ENCODE results near the gene MMP10. TPM values are rescaled to one million over a fixed set of nuclear protein-coding genes. Genes with fewer than 3 reads are reported as not detected.

The MMP10 gene
- polyA plus RNA-seq, 3 donors: not detected

DNA sequence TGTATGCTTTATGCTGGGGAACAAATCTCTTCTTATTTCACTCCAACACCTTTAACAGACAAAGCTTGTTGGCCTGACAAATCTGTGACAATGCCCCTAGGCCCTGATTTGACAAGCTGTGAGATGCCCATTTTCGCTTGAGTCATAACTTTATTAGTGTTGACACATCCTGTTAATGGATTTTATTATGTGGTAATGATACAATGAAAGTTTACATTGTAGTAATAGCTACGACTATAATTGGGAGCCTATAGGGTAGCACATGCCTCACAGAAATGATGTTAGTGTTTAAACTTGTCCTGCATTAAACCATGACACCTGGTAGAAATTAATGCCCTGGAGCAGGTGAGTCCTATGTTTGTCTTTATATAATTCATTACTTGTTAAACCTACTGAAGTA lies 3.3 kb upstream of the MMP10 start:
- Mint-ChIP-seq H3K27ac (no peak overlapping the region), H3K4me1 (no peaks in the 10 kb centered on the region), H3K36me3 (no peaks in the 10 kb centered on the region), H3K9me3 (peaks cover 0 to 1% (median 0%) of the 10 kb centered on the region in 7 donors), H3K27me3 (ENCODE audit: low read depth in 3 of 3) (peaks cover 3 to 9% (median 8%) of the 10 kb centered on the region in 3 donors), H3K4me3 (no peak overlapping the region)
- TF ChIP-seq CTCF (IDR thresholded peaks at IDR 0.05): no peak
- peaks cover 0 to 6% of the 10 kb centered on the region in 2 donors for H3K27me3 ChIP-seq (ENCODE audit: control insufficient read depth in 2 of 2, insufficient read depth in 2 of 2, low read length in 2 of 2)
- intact Hi-C loops (cut with micrococcal nuclease): no loop called here
- no peak overlapping the region for H2AFZ ChIP-seq (ENCODE audit: insufficient read depth, low read depth, low read length, poor library complexity, severe bottlenecking)
- H3K36me3 ChIP-seq (replicated peaks in 1 of 2; ENCODE audit: control insufficient read depth in 1 of 2, insufficient read depth in 2 of 2, low read length in 2 of 2): no peaks in the 10 kb centered on the region
- no peak overlapping the region for H3K4me2 ChIP-seq (replicated peaks; ENCODE audit: extremely low read depth, low read length, poor library complexity, severe bottlenecking)
- no peak overlapping the region for H3K9ac ChIP-seq (ENCODE audit: insufficient read depth, low read length, poor library complexity, severe bottlenecking)
- H4K20me1 ChIP-seq (ENCODE audit: insufficient read depth, low read length): no peaks in the 10 kb centered on the region
- DNase-seq: no peak
- no peaks in the 10 kb centered on the region for H3K4me1 ChIP-seq (ENCODE audit: control insufficient read depth in 1 of 2, insufficient read depth in 2 of 2, low read length in 2 of 2)
- H3K4me3 ChIP-seq (replicated peaks in 1 of 3; ENCODE audit: low read depth in 2 of 3, low read length in 3 of 3): no peak overlapping the region
- 88% methylated on average over 2 of the region's 2 CpGs for WGBS (ENCODE audit: insufficient coverage)
- H3K27ac ChIP-seq (ENCODE audit: low read depth in 1 of 2, low read length in 2 of 2): no peak overlapping the region
- no peaks in the 10 kb centered on the region for H3K79me2 ChIP-seq (ENCODE audit: insufficient read depth, low read length)
- no peaks in the 10 kb centered on the region for H3K9me3 ChIP-seq (replicated peaks in 1 of 2; ENCODE audit: control insufficient read depth in 1 of 2, insufficient read depth in 1 of 2, low read length in 2 of 2)

DNA sequence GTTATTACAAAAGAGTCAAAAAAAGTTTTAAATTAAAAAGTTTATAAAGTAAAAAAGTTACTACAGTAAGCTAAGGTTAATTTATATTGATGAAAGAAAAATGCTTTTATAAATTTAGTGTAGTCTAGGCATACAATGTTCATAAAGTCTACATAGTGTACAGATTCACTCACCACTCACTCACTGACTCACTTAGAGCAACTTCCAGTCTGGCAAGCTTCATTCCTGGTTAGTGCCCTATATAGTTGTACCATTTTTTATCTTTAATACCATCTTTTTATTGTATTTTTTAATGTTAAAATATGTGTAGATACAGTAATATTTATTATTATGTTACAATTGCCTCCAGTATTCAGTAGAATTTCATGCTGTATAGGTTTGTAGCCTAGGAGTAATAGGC lies 2.6 kb upstream of the MMP10 start:
- no peak overlapping the region for H3K27ac Mint-ChIP-seq

More for the DNA sequence above, 2.6 kb upstream of the MMP10 start:
- Histone ChIP-seq H3K27me3 (ENCODE audit: control insufficient read depth in 2 of 2, insufficient read depth in 2 of 2, low read length in 2 of 2) (peaks cover 0 to 6% of the 10 kb centered on the region in 2 donors), H3K4me1 (ENCODE audit: control insufficient read depth in 1 of 2, insufficient read depth in 2 of 2, low read length in 2 of 2) (no peaks in the 10 kb centered on the region), H4K20me1 (ENCODE audit: insufficient read depth, low read length) (no peaks in the 10 kb centered on the region), H3K9ac (ENCODE audit: insufficient read depth, low read length, poor library complexity, severe bottlenecking) (no peak overlapping the region), H3K36me3 (replicated peaks in 1 of 2; ENCODE audit: control insufficient read depth in 1 of 2, insufficient read depth in 2 of 2, low read length in 2 of 2) (no peaks in the 10 kb centered on the region), H3K27ac (ENCODE audit: low read depth in 1 of 2, low read length in 2 of 2) (no peak overlapping the region), H3K4me3 (replicated peaks in 1 of 3; ENCODE audit: low read depth in 2 of 3, low read length in 3 of 3) (no peak overlapping the region), H3K79me2 (ENCODE audit: insufficient read depth, low read length) (no peaks in the 10 kb centered on the region), H2AFZ (ENCODE audit: insufficient read depth, low read depth, low read length, poor library complexity, severe bottlenecking) (no peak overlapping the region), H3K4me2 (replicated peaks; ENCODE audit: extremely low read depth, low read length, poor library complexity, severe bottlenecking) (no peak overlapping the region), H3K9me3 (replicated peaks in 1 of 2; ENCODE audit: control insufficient read depth in 1 of 2, insufficient read depth in 1 of 2, low read length in 2 of 2) (no peaks in the 10 kb centered on the region)
- no peaks in the 10 kb centered on the region for H3K36me3 Mint-ChIP-seq
- no peak for DNase-seq
- no peak overlapping the region for H3K4me3 Mint-ChIP-seq
- peaks cover 0 to 1% (median 0%) of the 10 kb centered on the region in 7 donors for H3K9me3 Mint-ChIP-seq
- intact Hi-C loops (cut with micrococcal nuclease): no loop called here
- no peaks in the 10 kb centered on the region for H3K4me1 Mint-ChIP-seq
- no peak for TF ChIP-seq CTCF (IDR thresholded peaks at IDR 0.05)
- H3K27me3 Mint-ChIP-seq (ENCODE audit: low read depth in 3 of 3): peaks cover 3 to 8% (median 6%) of the 10 kb centered on the region in 3 donors

Data from CD14-positive monocyte (primary cell).